Liver (tissue), 2 donors: ENCODE results near the gene PLA2G4A.
"Not testable (repeated sequence)": the region's sequence is repeated elsewhere in the genome, so short reads cannot be mapped to it uniquely, and the experiment has no call there.

ENCODE experiments used
- TF ChIP-seq, protein P1 (sequence below): fragments of 150-350 bp; IDR thresholded peaks from 2 replicates; pipeline ENCODE4 v1.5.1; 2017; ENCODE audit warnings: improper control_type of control experiment, low read depth, low read length; ENCODE audit not compliant: missing input control
- TF ChIP-seq, protein P2 (sequence below): IDR thresholded peaks from 2 replicates; pipeline ENCODE4 v1.6.1; 2016; ENCODE audit warnings: antibody characterized with exemption, mild to moderate bottlenecking
- donor health status: healthy.

DNA sequence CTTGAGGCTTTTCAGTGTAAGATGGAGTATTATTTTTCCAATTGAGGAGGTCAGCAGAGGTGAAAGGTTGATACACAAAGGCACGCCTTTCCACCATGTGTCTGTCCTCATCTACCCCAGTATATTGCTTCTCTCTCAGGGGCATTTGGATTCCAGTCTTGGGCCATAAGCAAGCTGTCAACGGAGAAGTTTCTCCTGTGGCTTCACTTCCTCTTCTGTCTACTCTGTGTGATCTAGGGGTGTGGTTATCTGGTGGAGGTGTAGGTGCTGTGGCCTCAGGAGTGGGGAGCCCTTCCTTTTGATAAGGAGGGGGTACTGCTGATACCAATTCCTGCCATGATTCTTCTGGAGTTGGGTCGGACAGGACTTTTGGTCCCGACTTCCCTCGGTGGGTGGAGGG lies 92.6 kb downstream of the PLA2G4A start:
- TF ChIP-seq, protein P1, sequence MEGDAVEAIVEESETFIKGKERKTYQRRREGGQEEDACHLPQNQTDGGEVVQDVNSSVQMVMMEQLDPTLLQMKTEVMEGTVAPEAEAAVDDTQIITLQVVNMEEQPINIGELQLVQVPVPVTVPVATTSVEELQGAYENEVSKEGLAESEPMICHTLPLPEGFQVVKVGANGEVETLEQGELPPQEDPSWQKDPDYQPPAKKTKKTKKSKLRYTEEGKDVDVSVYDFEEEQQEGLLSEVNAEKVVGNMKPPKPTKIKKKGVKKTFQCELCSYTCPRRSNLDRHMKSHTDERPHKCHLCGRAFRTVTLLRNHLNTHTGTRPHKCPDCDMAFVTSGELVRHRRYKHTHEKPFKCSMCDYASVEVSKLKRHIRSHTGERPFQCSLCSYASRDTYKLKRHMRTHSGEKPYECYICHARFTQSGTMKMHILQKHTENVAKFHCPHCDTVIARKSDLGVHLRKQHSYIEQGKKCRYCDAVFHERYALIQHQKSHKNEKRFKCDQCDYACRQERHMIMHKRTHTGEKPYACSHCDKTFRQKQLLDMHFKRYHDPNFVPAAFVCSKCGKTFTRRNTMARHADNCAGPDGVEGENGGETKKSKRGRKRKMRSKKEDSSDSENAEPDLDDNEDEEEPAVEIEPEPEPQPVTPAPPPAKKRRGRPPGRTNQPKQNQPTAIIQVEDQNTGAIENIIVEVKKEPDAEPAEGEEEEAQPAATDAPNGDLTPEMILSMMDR = not testable (repeated sequence)
- TF ChIP-seq, protein P2, sequence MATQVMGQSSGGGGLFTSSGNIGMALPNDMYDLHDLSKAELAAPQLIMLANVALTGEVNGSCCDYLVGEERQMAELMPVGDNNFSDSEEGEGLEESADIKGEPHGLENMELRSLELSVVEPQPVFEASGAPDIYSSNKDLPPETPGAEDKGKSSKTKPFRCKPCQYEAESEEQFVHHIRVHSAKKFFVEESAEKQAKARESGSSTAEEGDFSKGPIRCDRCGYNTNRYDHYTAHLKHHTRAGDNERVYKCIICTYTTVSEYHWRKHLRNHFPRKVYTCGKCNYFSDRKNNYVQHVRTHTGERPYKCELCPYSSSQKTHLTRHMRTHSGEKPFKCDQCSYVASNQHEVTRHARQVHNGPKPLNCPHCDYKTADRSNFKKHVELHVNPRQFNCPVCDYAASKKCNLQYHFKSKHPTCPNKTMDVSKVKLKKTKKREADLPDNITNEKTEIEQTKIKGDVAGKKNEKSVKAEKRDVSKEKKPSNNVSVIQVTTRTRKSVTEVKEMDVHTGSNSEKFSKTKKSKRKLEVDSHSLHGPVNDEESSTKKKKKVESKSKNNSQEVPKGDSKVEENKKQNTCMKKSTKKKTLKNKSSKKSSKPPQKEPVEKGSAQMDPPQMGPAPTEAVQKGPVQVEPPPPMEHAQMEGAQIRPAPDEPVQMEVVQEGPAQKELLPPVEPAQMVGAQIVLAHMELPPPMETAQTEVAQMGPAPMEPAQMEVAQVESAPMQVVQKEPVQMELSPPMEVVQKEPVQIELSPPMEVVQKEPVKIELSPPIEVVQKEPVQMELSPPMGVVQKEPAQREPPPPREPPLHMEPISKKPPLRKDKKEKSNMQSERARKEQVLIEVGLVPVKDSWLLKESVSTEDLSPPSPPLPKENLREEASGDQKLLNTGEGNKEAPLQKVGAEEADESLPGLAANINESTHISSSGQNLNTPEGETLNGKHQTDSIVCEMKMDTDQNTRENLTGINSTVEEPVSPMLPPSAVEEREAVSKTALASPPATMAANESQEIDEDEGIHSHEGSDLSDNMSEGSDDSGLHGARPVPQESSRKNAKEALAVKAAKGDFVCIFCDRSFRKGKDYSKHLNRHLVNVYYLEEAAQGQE = not testable (repeated sequence)
